Panc1 (cell line): ENCODE measurements around the gene MYLK2. TPM values are rescaled to one million over a fixed set of nuclear protein-coding genes. Genes with fewer than 3 reads are reported as not detected.

Source experiments
- ATAC-seq: fragments of 200-7000 bp; cut with Tn5 transposase; 2 replicates; pipeline ENCODE4 v1.9.1; 2020; ENCODE audit warnings: mild to moderate bottlenecking, moderate library complexity
- BruUV-seq: library from RNA; stranded (reverse); fragments of 400-500 nt; replicated peaks from 2 replicates; lab custom pipeline; 2021; lab: Mats Ljungman, UMichigan
- CTCF ChIA-PET: fragments of 300-600 bp; sonication (Branson Sonifier 250); formaldehyde crosslinking; loops from one replicate; lab custom pipeline; 2022; ENCODE audit warnings: antibody characterized with exemption; lab: Charles Lee
- POLR2A ChIA-PET: fragments of 300-600 bp; sonication (Branson Sonifier 250); formaldehyde crosslinking; loops from one replicate; lab custom pipeline; 2022; ENCODE audit warnings: antibody characterized with exemption; lab: Charles Lee
- DNase-seq: peaks from one replicate; pipeline ENCODE4 v3.0.0-alpha.2; 2010; ENCODE audit warnings: low read depth, low spot score
- H3K27ac ChIP-seq: 2 replicates; pipeline ENCODE4 v1.5.1; 2011; ENCODE audit warnings: mild to moderate bottlenecking, low read length, inconsistent platforms
- H3K27me3 ChIP-seq: fragments of 200-500 bp; sonication (Bioruptor generic); 2 replicates; pipeline ENCODE4 v1.6.0; 2014; ENCODE audit warnings: low read length, inconsistent platforms; ENCODE audit not compliant: control insufficient read depth, insufficient read depth
- H3K36me3 ChIP-seq: fragments of 200-500 bp; sonication (Bioruptor generic); 2 replicates; pipeline ENCODE4 v1.5.1; 2014; ENCODE audit warnings: inconsistent platforms, mild to moderate bottlenecking, low read length, moderate library complexity; ENCODE audit not compliant: control insufficient read depth, insufficient read depth
- H3K4me1 ChIP-seq: 2 replicates; pipeline ENCODE4 v1.5.1; 2011; ENCODE audit warnings: inconsistent platforms, mild to moderate bottlenecking, low read length, moderate library complexity; ENCODE audit not compliant: control insufficient read depth, insufficient read depth
- H3K4me3 ChIP-seq, 2 experiments: 2 replicates each; pipeline ENCODE4 v1.5.1; 2011 to 2012; ENCODE audit warnings: low read depth in 2 of 2, low read length in 2 of 2, mild to moderate bottlenecking in 2 of 2, inconsistent platforms in 1 of 2, moderate library complexity in 1 of 2
- H3K9me3 ChIP-seq: fragments of 200-500 bp; sonication (Bioruptor generic); 2 replicates; pipeline ENCODE4 v1.5.1; 2014; ENCODE audit warnings: low read depth, mild to moderate bottlenecking, inconsistent platforms, low read length, moderate library complexity; ENCODE audit not compliant: control insufficient read depth, insufficient read depth
- CTCF ChIP-seq: fragments of 450-650 bp; IDR thresholded peaks from 2 replicates; pipeline ENCODE4 v1.5.1; 2017; ENCODE audit warnings: mild to moderate bottlenecking
- POLR2AphosphoS5 ChIP-seq: IDR thresholded peaks from 2 replicates; pipeline ENCODE4 v1.6.1; 2012; ENCODE audit warnings: mild to moderate bottlenecking, low read depth, low read length, moderate library complexity
- REST ChIP-seq, 2 experiments: IDR thresholded peaks; 2 replicates each; pipeline ENCODE4 v1.6.1; 2011 to 2012; ENCODE audit warnings: low read depth in 2 of 2, control low read depth in 1 of 2, low read length in 1 of 2, mild to moderate bottlenecking in 1 of 2, moderate library complexity in 1 of 2; ENCODE audit not compliant: insufficient read depth in 1 of 2
- SIN3A ChIP-seq: IDR thresholded peaks from 2 replicates; pipeline ENCODE4 v1.6.1; 2012; ENCODE audit warnings: low read depth, mild to moderate bottlenecking, low read length, moderate library complexity, borderline replicate concordance; ENCODE audit not compliant: insufficient read depth
- TCF7L2 ChIP-seq: IDR thresholded peaks from 2 replicates; pipeline ENCODE4 v1.6.1; 2011; ENCODE audit warnings: mild to moderate bottlenecking, low read depth, low read length, inconsistent platforms
- in situ Hi-C: cut with HindIII; loops from 2 replicates; pipeline ENCODE4 v1.10.0; 2016; ENCODE audit warnings: low sequenced_read_pairs, low pct_unique_long_range_greater_than_20kb
- intact Hi-C: fragments of 100-400 bp; cut with micrococcal nuclease; formaldehyde crosslinking; loops from one replicate; pipeline ENCODE4 v1.10.0; 2022; ENCODE audit not compliant: unreplicated experiment
- total RNA-seq: library from RNA; stranded (reverse); gene quantifications from one replicate; pipeline ENCODE4 v1.2.1, GENCODE V29; 2021; ENCODE audit not compliant: unreplicated experiment

The MYLK2 gene
- total RNA-seq, 1 experiment from 2014 or later = 0.87 TPM

- ATAC-seq (no peak), DNase-seq (no peak)
- POLR2A ChIA-PET = interaction anchor here (0.6 kb wide), 3 partner anchors 19 to 119 kb away, joined by 5 to 8 read pairs (median 6); no protein-coding TSS in a partner anchor
- Histone ChIP-seq H3K36me3 (peaks cover 61% of the 10 kb centered on the region), H3K27me3 (no peaks in the 10 kb centered on the region), H3K4me1 (no peaks in the 10 kb centered on the region), H3K27ac (no peak overlapping the region), H3K9me3 (no peaks in the 10 kb centered on the region), H3K4me3 (no peak overlapping the region)
- intact Hi-C loops = no loop called here
- CTCF ChIA-PET = interaction anchor here (0.5 to 1.0 kb wide), 3 partner anchors 46 to 167 kb away, joined by 3 to 5 read pairs (median 3); no protein-coding TSS in a partner anchor
- in situ Hi-C loops = no loop called here
- TF ChIP-seq REST (IDR thresholded peaks at IDR 0.05; ENCODE audit: insufficient read depth in 1 of 2, low read depth in 2 of 2, low read length in 1 of 2) (no peak), CTCF (no peak), POLR2AphosphoS5 (no peak), SIN3A (no peak), TCF7L2 (no peak)
- no TSS peak for BruUV-seq
These were observed 48.9 kb upstream of the MYLK2 start for GRCh38 chr20:31770243-31770642.

DNA sequence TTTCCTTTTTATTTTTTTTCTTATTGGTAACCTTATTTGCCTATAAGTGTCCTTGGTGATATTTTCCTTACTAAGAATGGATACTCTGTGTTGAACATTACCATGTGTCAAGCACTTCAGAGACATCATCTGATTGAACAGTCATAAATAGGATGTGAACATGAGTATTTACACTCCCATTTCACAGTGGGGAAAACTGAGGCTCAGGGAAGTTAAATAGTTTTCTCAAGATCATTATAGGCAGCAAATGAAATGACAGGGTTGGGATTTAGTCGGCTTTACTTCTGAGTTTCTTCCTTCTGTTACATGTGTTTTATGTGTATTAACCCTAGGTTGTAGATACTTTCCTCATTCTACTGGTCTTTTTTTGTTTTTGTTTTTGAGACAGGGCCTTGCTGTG is 44.7 kb upstream of the MYLK2 start:
- Histone ChIP-seq H3K36me3 (peaks cover 64% of the 10 kb centered on the region), H3K4me1 (no peaks in the 10 kb centered on the region), H3K27me3 (no peaks in the 10 kb centered on the region), H3K9me3 (no peaks in the 10 kb centered on the region), H3K4me3 (no peak overlapping the region), H3K27ac (no peak overlapping the region)
- in situ Hi-C loops = no loop called here
- intact Hi-C loops = no loop called here
- no peak for ATAC-seq
- BruUV-seq = no TSS peak
- CTCF ChIA-PET = no interaction called here
- DNase-seq = no peak
- no peak for TF ChIP-seq POLR2AphosphoS5
- no peak for TF ChIP-seq REST (IDR thresholded peaks at IDR 0.05; ENCODE audit: insufficient read depth in 1 of 2, low read depth in 2 of 2, low read length in 1 of 2)
- TF ChIP-seq SIN3A = no peak
- TF ChIP-seq TCF7L2 = no peak
- TF ChIP-seq CTCF = no peak
- POLR2A ChIA-PET = interaction anchor here (0.7 kb wide), 1 partner anchor 105 kb away, joined by 4 read pairs; no protein-coding TSS in a partner anchor
